HepG2 (cell line): ENCODE data around the gene CC2D1B. TPM values are rescaled to one million over a fixed set of nuclear protein-coding genes. Genes with fewer than 3 reads are reported as not detected.

Experiments used
- CHD2 ChIP-seq: IDR thresholded peaks from 2 replicates; pipeline ENCODE4 v1.6.1; 2011; ENCODE audit warnings: low read depth, low read length, improper control_type of control experiment
- FIP1L1 ChIP-seq: fragments of 200-400 bp; formaldehyde crosslinking; IDR thresholded peaks from 2 replicates; pipeline ENCODE4 v1.6.1; 2018; ENCODE audit warnings: low read depth, mild to moderate bottlenecking, low read length, moderate library complexity, borderline replicate concordance; ENCODE audit not compliant: insufficient read depth
- FOXO1 ChIP-seq: sonication (generic); formaldehyde crosslinking; IDR thresholded peaks from 2 replicates; pipeline ENCODE4 v1.4.0; 2020; ENCODE audit warnings: missing genetic modification reagents
- PITX1 ChIP-seq: sonication (generic); formaldehyde crosslinking; IDR thresholded peaks from 2 replicates; pipeline ENCODE4 v1.5.1; 2020; ENCODE audit warnings: mild to moderate bottlenecking, missing genetic modification reagents
- SRF ChIP-seq: IDR thresholded peaks from 2 replicates; pipeline ENCODE4 v1.6.1; 2011; ENCODE audit warnings: mild to moderate bottlenecking, low read depth, low read length, moderate library complexity
- TBX3 ChIP-seq: fragments of 450-650 bp; IDR thresholded peaks from 2 replicates; pipeline ENCODE4 v1.6.1; 2017; ENCODE audit warnings: antibody characterized with exemption, mild to moderate bottlenecking, inconsistent platforms, borderline replicate concordance
- TRAFD1 ChIP-seq: sonication (generic); formaldehyde crosslinking; IDR thresholded peaks from 2 replicates; pipeline ENCODE4 v1.5.1; 2020; ENCODE audit warnings: missing genetic modification reagents, mild to moderate bottlenecking, borderline replicate concordance
- YEATS4 ChIP-seq: sonication (generic); formaldehyde crosslinking; IDR thresholded peaks from 2 replicates; pipeline ENCODE4 v1.4.0; 2020; ENCODE audit warnings: missing genetic modification reagents, borderline replicate concordance
- ZKSCAN8 ChIP-seq: IDR thresholded peaks from 2 replicates; pipeline ENCODE4 v1.6.1; 2016; ENCODE audit warnings: borderline replicate concordance, missing genetic modification reagents, missing compliant biosample characterization
- ZNF136 ChIP-seq: sonication (generic); formaldehyde crosslinking; IDR thresholded peaks from 2 replicates; pipeline ENCODE4 v1.8.1; 2022; ENCODE audit warnings: low read depth, mild to moderate bottlenecking, moderate library complexity, missing genetic modification reagents
- ZNF274 ChIP-seq: sonication (generic); formaldehyde crosslinking; IDR thresholded peaks from 2 replicates; pipeline ENCODE4 v1.5.1; 2020; ENCODE audit warnings: mild to moderate bottlenecking, missing genetic modification reagents
- ZNF275 ChIP-seq: sonication (generic); formaldehyde crosslinking; IDR thresholded peaks from 2 replicates; pipeline ENCODE4 v1.8.0; 2022; ENCODE audit warnings: missing genetic modification reagents, mild to moderate bottlenecking, inconsistent platforms, borderline replicate concordance
- ZNF572 ChIP-seq: sonication (generic); formaldehyde crosslinking; IDR thresholded peaks from 2 replicates; pipeline ENCODE4 v1.5.1; 2020; ENCODE audit warnings: mild to moderate bottlenecking, missing genetic modification reagents
- ZNF614 ChIP-seq: IDR thresholded peaks from 2 replicates; pipeline ENCODE4 v1.6.1; 2018; ENCODE audit warnings: missing biosample characterization, missing genetic modification reagents, inconsistent platforms, borderline replicate concordance
- polyA plus RNA-seq, 8 experiments: library from polyadenylated mRNA; depleted of rRNA in 3 of 8; stranded (reverse) in 7 of 8; unstranded in 1 of 8; fragments of >200 nt; fragmentation: Illumina TruSeq in 4 of 8; extraction: Trizol in 4 of 8; gene quantifications; 2 replicates each; pipeline versions ENCODE4 v1.2.1 to v1.2.3, GENCODE V29; 2011 to 2016; ENCODE audit warnings: low read depth in 4 of 8, missing spikeins in 1 of 8, mixed read lengths in 1 of 8; ENCODE audit not compliant: insufficient read depth in 1 of 8
- total RNA-seq, 5 experiments: library from RNA; depleted of rRNA; stranded (reverse); fragments of >200 nt; fragmentation: Illumina TruSeq; extraction: Trizol; gene quantifications; 2 replicates each; pipeline ENCODE4 v1.2.3, GENCODE V29; 2016; ENCODE audit warnings: low read depth in 1 of 5
- TF ChIP-seq, protein P1 (sequence below): sonication (generic); formaldehyde crosslinking; IDR thresholded peaks from 2 replicates; pipeline ENCODE4 v1.5.0; 2020; ENCODE audit warnings: missing genetic modification reagents, mild to moderate bottlenecking, borderline replicate concordance
- TF ChIP-seq, protein P2 (sequence below): sonication (generic); formaldehyde crosslinking; IDR thresholded peaks from 2 replicates; pipeline ENCODE4 v1.4.0; 2020; ENCODE audit warnings: low read depth, missing genetic modification reagents
- TF ChIP-seq, protein P3 (sequence below): sonication (generic); formaldehyde crosslinking; IDR thresholded peaks from 2 replicates; pipeline ENCODE4 v1.8.0; 2022; ENCODE audit warnings: mild to moderate bottlenecking, missing genetic modification reagents

Gene CC2D1B
- total and polyA plus RNA-seq, 2 of the 13 experiments (the other 11 are each of a cell fraction or from before 2014, with no cell fraction given), result 7.2 to 19.2 TPM

DNA sequence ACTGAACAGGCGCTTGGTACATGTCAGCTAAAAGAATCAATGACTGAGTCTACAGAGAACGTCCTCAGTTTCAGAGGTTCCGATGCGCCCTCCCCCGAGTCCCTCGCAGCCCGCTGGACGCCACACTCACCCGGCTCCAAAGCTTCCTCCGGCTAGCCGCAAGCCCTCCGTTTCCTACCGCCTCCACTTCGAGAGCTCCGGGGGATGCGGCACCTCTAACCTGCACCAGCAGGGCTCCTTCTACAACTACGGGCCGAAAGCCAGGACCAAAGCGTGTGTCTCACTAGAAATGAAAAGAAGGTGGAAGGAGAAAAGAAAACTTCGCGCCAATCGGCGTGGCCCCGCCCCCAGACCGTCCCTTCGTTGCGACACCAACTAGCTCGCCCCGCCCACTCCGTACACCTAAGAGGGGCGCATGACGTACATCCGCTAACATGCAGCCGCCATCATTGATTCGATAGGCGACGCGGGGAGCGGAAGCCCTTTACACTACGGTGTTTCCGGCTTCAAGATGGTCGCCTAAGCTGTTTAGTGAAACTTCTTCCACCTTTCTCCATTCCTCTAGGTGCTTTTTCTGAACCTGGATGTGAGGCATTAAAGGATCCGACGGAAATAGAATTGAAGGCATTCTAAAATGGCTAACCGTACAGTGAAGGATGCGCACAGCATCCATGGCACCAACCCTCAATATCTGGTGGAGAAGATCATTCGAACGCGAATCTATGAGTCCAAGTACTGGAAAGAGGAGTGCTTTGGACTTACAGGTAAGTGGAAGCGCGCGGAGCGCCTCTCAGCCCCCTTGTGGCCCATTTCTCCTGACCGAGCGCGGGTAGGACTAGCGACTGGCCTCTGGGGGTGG lies 38.3 kb upstream of the CC2D1B start, which contains the start of the genes ORC1 and PRPF38A (continued):
- TF ChIP-seq, protein P1, sequence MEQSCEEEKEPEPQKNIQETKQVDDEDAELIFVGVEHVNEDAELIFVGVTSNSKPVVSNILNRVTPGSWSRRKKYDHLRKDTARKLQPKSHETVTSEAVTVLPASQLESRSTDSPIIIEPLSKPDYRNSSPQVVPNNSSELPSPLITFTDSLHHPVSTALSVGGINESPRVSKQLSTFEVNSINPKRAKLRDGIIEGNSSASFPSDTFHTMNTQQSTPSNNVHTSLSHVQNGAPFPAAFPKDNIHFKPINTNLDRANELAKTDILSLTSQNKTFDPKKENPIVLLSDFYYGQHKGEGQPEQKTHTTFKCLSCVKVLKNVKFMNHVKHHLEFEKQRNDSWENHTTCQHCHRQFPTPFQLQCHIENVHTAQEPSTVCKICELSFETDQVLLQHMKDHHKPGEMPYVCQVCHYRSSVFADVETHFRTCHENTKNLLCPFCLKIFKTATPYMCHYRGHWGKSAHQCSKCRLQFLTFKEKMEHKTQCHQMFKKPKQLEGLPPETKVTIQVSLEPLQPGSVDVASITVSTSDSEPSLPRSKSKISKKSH, result no peak
- TF ChIP-seq ZNF572 (CRISPR knock-in tag) (peak; percentile 21; the same call in 1 of the 2 replicates), ZNF136 (peak; percentile 91; the same call in 1 of the 2 replicates), ZNF614 (CRISPR knock-in tag) (peak; percentile 56; the same call in 1 of the 2 replicates), YEATS4 (CRISPR knock-in tag) (peak; percentile 84), PITX1 (0 out of 2 replicates have a peak, but pooled peaks have one; percentile 1), TBX3 (peak; percentile 36; the same call in 1 of the 2 replicates), ZKSCAN8 (CRISPR knock-in tag) (peak; percentile 70; the same call in 1 of the 2 replicates), ZNF275 (peak; percentile 69; the same call in 1 of the 2 replicates), SRF (peak; percentile 64; the same call in 1 of the 2 replicates), TRAFD1 (0 out of 2 replicates have a peak, but pooled peaks have one; percentile 34), ZNF274 (no peak), CHD2 (no peak), FIP1L1 (no peak), FOXO1 (CRISPR knock-in tag) (peak; percentile 15; the same call in 1 of the 2 replicates)
- TF ChIP-seq, protein P2, sequence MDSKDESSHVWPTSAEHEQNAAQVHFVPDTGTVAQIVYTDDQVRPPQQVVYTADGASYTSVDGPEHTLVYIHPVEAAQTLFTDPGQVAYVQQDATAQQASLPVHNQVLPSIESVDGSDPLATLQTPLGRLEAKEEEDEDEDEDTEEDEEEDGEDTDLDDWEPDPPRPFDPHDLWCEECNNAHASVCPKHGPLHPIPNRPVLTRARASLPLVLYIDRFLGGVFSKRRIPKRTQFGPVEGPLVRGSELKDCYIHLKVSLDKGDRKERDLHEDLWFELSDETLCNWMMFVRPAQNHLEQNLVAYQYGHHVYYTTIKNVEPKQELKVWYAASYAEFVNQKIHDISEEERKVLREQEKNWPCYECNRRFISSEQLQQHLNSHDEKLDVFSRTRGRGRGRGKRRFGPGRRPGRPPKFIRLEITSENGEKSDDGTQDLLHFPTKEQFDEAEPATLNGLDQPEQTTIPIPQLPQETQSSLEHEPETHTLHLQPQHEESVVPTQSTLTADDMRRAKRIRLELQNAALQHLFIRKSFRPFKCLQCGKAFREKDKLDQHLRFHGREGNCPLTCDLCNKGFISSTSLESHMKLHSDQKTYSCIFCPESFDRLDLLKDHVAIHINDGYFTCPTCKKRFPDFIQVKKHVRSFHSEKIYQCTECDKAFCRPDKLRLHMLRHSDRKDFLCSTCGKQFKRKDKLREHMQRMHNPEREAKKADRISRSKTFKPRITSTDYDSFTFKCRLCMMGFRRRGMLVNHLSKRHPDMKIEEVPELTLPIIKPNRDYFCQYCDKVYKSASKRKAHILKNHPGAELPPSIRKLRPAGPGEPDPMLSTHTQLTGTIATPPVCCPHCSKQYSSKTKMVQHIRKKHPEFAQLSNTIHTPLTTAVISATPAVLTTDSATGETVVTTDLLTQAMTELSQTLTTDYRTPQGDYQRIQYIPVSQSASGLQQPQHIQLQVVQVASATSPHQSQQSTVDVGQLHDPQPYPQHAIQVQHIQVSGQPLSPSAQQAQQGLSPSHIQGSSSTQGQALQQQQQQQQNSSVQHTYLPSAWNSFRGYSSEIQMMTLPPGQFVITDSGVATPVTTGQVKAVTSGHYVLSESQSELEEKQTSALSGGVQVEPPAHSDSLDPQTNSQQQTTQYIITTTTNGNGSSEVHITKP (CRISPR knock-in tag), result peak; percentile 27; the same call in 1 of the 2 replicates
- TF ChIP-seq, protein P3, sequence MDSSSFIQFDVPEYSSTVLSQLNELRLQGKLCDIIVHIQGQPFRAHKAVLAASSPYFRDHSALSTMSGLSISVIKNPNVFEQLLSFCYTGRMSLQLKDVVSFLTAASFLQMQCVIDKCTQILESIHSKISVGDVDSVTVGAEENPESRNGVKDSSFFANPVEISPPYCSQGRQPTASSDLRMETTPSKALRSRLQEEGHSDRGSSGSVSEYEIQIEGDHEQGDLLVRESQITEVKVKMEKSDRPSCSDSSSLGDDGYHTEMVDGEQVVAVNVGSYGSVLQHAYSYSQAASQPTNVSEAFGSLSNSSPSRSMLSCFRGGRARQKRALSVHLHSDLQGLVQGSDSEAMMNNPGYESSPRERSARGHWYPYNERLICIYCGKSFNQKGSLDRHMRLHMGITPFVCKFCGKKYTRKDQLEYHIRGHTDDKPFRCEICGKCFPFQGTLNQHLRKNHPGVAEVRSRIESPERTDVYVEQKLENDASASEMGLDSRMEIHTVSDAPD (CRISPR knock-in tag), result no peak
